Measurements from ENCODE around the gene BICC1. TPM values are rescaled to one million over a fixed set of nuclear protein-coding genes. Genes with fewer than 3 reads are reported as not detected.

Gene BICC1
- total and polyA plus RNA-seq, 2 donors (not counting 3 experiments of a cell fraction or from before 2014, with no cell fraction given) = 0.06 to 0.29 TPM

GRCh38 chr10:58590924-58591323 is 78.3 kb downstream of the BICC1 start:
- Histone ChIP-seq H3K4me3 (replicated peaks in 1 of 3; ENCODE audit: insufficient read depth in 1 of 3, low read depth in 1 of 3, low read length in 3 of 3) (no peak overlapping the region), H3K27ac (ENCODE audit: insufficient read depth, low read depth, low read length) (no peak overlapping the region), H2AFZ (ENCODE audit: low read depth, low read length) (no peak overlapping the region), H3K36me3 (ENCODE audit: control insufficient read depth in 2 of 2, extremely low read depth in 1 of 2, insufficient read depth in 2 of 2, low read length in 2 of 2) (no peaks in the 10 kb centered on the region), H3K9me3 (replicated peaks; ENCODE audit: control insufficient read depth, insufficient read depth, low read length) (no peaks in the 10 kb centered on the region), H3K4me1 (ENCODE audit: control insufficient read depth, extremely low read depth, insufficient read depth, low read length) (no peaks in the 10 kb centered on the region), H3K79me2 (ENCODE audit: control insufficient read depth, insufficient read depth, low read length) (no peaks in the 10 kb centered on the region), H3K9ac (replicated peaks; ENCODE audit: extremely low read depth, insufficient read depth, low read length) (no peak overlapping the region), H3K9me1 (replicated peaks; ENCODE audit: control insufficient read depth, extremely low read depth, insufficient read depth, low read length) (no peaks in the 10 kb centered on the region), H3K27me3 (ENCODE audit: control insufficient read depth in 2 of 2, insufficient read depth in 2 of 2, low read length in 2 of 2) (no peaks in the 10 kb centered on the region), H4K20me1 (replicated peaks; ENCODE audit: control insufficient read depth, extremely low read depth, insufficient read depth, low read length) (no peaks in the 10 kb centered on the region), H3K4me2 (ENCODE audit: insufficient read depth, low read length) (no peak overlapping the region)
- dilution Hi-C loops (cut with MboI; ENCODE audit: extremely low pct_ligation_motif_present, low sequenced_read_pairs) = no loop called here
- FAIRE-seq (no peak), DNase-seq (ENCODE audit: low read depth, low spot score) (no peak)
- ChIA-PET POLR2A (no interaction called here), CTCF (no interaction called here)
- BruUV-seq (replicated peaks) = no TSS peak
- TF ChIP-seq EZH2 (IDR thresholded peaks at IDR 0.05; ENCODE audit: borderline replicate concordance, low read depth, low read length, severe bottlenecking) = no peak
- TF ChIP-seq GATA2 (IDR thresholded peaks at IDR 0.05; ENCODE audit: insufficient read depth, insufficient read length, low read depth, low read length) = no peak
- no peak for TF ChIP-seq POLR2A (IDR thresholded peaks at IDR 0.05; ENCODE audit: low read depth, low read length)
- TF ChIP-seq CTCF (IDR thresholded peaks at IDR 0.05; ENCODE audit: extremely low read depth in 1 of 2, insufficient read depth in 1 of 2, low read depth in 1 of 2, low read length in 2 of 2) = no peak
- no peak for TF ChIP-seq MYC (IDR thresholded peaks at IDR 0.05; ENCODE audit: low read depth, low read length)
- no peak for TF ChIP-seq POLR2AphosphoS5 (IDR thresholded peaks at IDR 0.05; ENCODE audit: insufficient read depth, low read depth, low read length)
- no peak for TF ChIP-seq FOS (IDR thresholded peaks at IDR 0.05; ENCODE audit: borderline replicate concordance, insufficient read depth, low read length)
- TF ChIP-seq JUN (IDR thresholded peaks at IDR 0.05; ENCODE audit: borderline replicate concordance, insufficient read depth, insufficient read length, low read depth) = no peak
- intact Hi-C loops (cut with micrococcal nuclease) = no loop called here
